ENCODE data around the gene LTB4R2. TPM values are rescaled to one million over a fixed set of nuclear protein-coding genes. Genes with fewer than 3 reads are reported as not detected.
A peak's percentile ranks its signal among the peaks of the same experiment; 100 is the strongest.

LTB4R2 gene
- total and polyA plus RNA-seq, 2 of the 8 experiments (the other 6 are each of a cell fraction or from before 2014, with no cell fraction given) = 5.3 to 6.7 TPM

GRCh38 chr14:24270537-24271133 lies 39.3 kb upstream of the LTB4R2 start (continued):
- 0 out of 4 replicates have a peak, but pooled peaks of 1 of the 3 experiments have one; percentile 2 for TF ChIP-seq CTCF (IDR thresholded peaks at IDR 0.05; ENCODE audit: control extremely low read depth in 1 of 3, insufficient read depth in 1 of 3, low read depth in 1 of 3, low read length in 3 of 3)
- peak in 1 of 2 experiments; percentile 56; a peak in 1 of 4 replicates for TF ChIP-seq HDAC2 (IDR thresholded peaks at IDR 0.05; ENCODE audit: borderline replicate concordance in 1 of 2, low read depth in 2 of 2, low read length in 2 of 2)
- no peak for TF ChIP-seq NANOG (IDR thresholded peaks at IDR 0.05; ENCODE audit: insufficient read depth, low read depth, low read length, poor library complexity, severe bottlenecking)
- no peak for TF ChIP-seq SAP30 (IDR thresholded peaks at IDR 0.05; ENCODE audit: insufficient read depth, insufficient replicate concordance, low read length)
- TF ChIP-seq BACH1 (IDR thresholded peaks at IDR 0.05; ENCODE audit: low read length) = no peak
- no peak for TF ChIP-seq KDM5A (IDR thresholded peaks at IDR 0.05; ENCODE audit: low read length)
